Smooth muscle cell (in vitro differentiated cells): ENCODE results near the gene BMP7. TPM values are rescaled to one million over a fixed set of nuclear protein-coding genes. Genes with fewer than 3 reads are reported as not detected.

Experiments used
- DNase-seq: peaks from one replicate; lab custom pipeline; 2025; ENCODE audit not compliant: unreplicated experiment; lab: John Stamatoyannopoulos, UW
- H2AFZ ChIP-seq: fragments of 200-600 bp; sonication (generic); 2 replicates; pipeline ENCODE4 v1.6.0; 2016; ENCODE audit warnings: antibody characterized with exemption, low read depth, mild to moderate bottlenecking
- H3F3A ChIP-seq: fragments of 200-600 bp; sonication (generic); 2 replicates; pipeline ENCODE4 v1.6.0; 2017; ENCODE audit warnings: antibody characterized with exemption, low read depth
- H3K27ac ChIP-seq: fragments of 200-600 bp; sonication (generic); 2 replicates; pipeline ENCODE4 v1.5.1; 2016; ENCODE audit warnings: low read depth, mild to moderate bottlenecking
- H3K27me3 ChIP-seq: fragments of 200-600 bp; sonication (generic); 2 replicates; pipeline ENCODE4 v1.6.1; 2016; ENCODE audit warnings: low read depth, mild to moderate bottlenecking
- H3K36me3 ChIP-seq: fragments of 200-600 bp; sonication (generic); 2 replicates; pipeline ENCODE4 v1.5.1; 2016; ENCODE audit warnings: low read depth
- H3K4me1 ChIP-seq: fragments of 200-600 bp; sonication (generic); 2 replicates; pipeline ENCODE4 v1.5.1; 2016; ENCODE audit warnings: low read depth
- H3K4me2 ChIP-seq: fragments of 200-600 bp; sonication (generic); 2 replicates; pipeline ENCODE4 v1.6.0; 2016; ENCODE audit warnings: mild to moderate bottlenecking
- H3K4me3 ChIP-seq: fragments of 200-600 bp; sonication (generic); 2 replicates; pipeline ENCODE4 v1.5.1; 2016; ENCODE audit warnings: mild to moderate bottlenecking
- H3K79me2 ChIP-seq: fragments of 200-600 bp; sonication (generic); 2 replicates; pipeline ENCODE4 v1.6.0; 2016; ENCODE audit warnings: low read depth, mild to moderate bottlenecking
- H3K9ac ChIP-seq: fragments of 200-600 bp; sonication (generic); 2 replicates; pipeline ENCODE4 v1.6.0; 2016; ENCODE audit warnings: low read depth
- H3K9me3 ChIP-seq: fragments of 200-600 bp; sonication (generic); replicated peaks from 2 replicates; pipeline ENCODE4 v1.5.1; 2016; ENCODE audit warnings: low read depth
- H4K20me1 ChIP-seq: fragments of 200-600 bp; sonication (generic); 2 replicates; pipeline ENCODE4 v1.6.0; 2016; ENCODE audit warnings: low read depth
- WGBS: methylation state at CpG from one replicate; pipeline ENCODE4 v1.1.7; 2016; ENCODE audit warnings: low lambda C conversion rate; 5-methylcytosine and 5-hydroxymethylcytosine counted together
- polyA plus RNA-seq: library from polyadenylated mRNA; unstranded; fragments of >200 nt; fragmentation: Nextera tagmentation; extraction: Ambion mirVana; gene quantifications from 2 replicates; pipeline ENCODE4 v1.2.1, GENCODE V29; 2016
- total RNA-seq: library from RNA; depleted of rRNA; stranded (reverse); fragments of >200 nt; gene quantifications from 2 replicates; pipeline ENCODE4 v1.2.3, GENCODE V29; 2014
- TF ChIP-seq, protein P1 (sequence below): fragments of 200-600 bp; sonication (generic); IDR thresholded peaks from 2 replicates; pipeline ENCODE4 v1.5.1; 2017; ENCODE audit warnings: borderline replicate concordance, mild to moderate bottlenecking, antibody characterized with exemption; ENCODE audit not compliant: insufficient read depth, poor library complexity, severe bottlenecking

BMP7 gene
- total and polyA plus RNA-seq, 2 experiments from 2014 or later: 18.1 to 28.3 TPM

DNA sequence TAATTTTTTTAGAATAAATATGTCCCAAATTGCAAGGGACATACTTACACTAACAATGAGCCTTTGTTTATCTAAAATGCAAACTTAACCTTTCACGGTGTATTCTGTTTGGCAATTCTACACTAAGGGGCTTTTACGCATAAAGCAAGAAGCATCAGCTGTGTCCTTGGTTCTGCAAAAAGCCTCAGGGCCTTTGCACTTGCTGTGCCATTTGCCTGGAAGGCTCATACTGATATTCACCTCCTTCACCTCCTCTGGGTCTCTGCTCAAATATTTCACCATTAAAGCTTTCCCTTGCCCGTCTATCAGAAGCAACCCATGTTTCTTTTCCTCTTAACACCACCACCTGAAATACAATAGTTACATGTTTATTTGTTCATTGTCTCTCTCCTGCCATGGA lies 8.9 kb upstream of the BMP7 start:
- Histone ChIP-seq H3F3A (peaks cover 10% of the 10 kb centered on the region), H2AFZ (no peak overlapping the region), H3K4me3 (no peak overlapping the region), H3K36me3 (no peaks in the 10 kb centered on the region), H3K4me1 (peaks cover 3% of the 10 kb centered on the region), H3K27ac (no peak overlapping the region), H3K27me3 (no peaks in the 10 kb centered on the region), H3K79me2 (no peaks in the 10 kb centered on the region), H4K20me1 (no peaks in the 10 kb centered on the region), H3K9ac (no peak overlapping the region), H3K4me2 (no peak overlapping the region), H3K9me3 (no peaks in the 10 kb centered on the region)
- 91% methylated on average over 3 of the region's 3 CpGs for WGBS
- no peak for DNase-seq
- TF ChIP-seq, protein P1, sequence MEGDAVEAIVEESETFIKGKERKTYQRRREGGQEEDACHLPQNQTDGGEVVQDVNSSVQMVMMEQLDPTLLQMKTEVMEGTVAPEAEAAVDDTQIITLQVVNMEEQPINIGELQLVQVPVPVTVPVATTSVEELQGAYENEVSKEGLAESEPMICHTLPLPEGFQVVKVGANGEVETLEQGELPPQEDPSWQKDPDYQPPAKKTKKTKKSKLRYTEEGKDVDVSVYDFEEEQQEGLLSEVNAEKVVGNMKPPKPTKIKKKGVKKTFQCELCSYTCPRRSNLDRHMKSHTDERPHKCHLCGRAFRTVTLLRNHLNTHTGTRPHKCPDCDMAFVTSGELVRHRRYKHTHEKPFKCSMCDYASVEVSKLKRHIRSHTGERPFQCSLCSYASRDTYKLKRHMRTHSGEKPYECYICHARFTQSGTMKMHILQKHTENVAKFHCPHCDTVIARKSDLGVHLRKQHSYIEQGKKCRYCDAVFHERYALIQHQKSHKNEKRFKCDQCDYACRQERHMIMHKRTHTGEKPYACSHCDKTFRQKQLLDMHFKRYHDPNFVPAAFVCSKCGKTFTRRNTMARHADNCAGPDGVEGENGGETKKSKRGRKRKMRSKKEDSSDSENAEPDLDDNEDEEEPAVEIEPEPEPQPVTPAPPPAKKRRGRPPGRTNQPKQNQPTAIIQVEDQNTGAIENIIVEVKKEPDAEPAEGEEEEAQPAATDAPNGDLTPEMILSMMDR: no peak

DNA sequence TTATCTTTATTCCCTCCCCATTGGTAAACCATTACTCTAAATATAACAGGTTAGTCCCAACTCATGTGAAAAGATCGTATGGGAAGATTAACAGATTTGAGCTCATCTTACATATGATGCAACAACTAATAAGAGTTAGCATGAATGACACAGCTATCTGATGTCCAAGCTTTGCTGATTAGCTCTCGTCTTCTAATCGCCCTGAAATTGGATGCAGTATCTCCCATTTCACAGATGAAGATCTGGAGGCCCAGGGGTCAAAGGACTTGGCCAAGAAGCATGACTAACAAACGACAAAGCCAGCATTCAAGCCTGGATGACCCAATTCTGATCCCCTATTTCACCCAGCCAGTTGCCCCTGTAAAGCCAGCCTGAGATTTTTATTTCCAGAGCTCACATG lies 8.4 kb upstream of the BMP7 start:
- H3K9ac ChIP-seq: no peak overlapping the region
- TF ChIP-seq, protein P1: no peak
- H3K27me3 ChIP-seq: no peaks in the 10 kb centered on the region
- H3F3A ChIP-seq: peaks cover 10% of the 10 kb centered on the region
- 66% methylated on average over 4 of the region's 4 CpGs for WGBS
- no peak for DNase-seq
- no peaks in the 10 kb centered on the region for H3K36me3 ChIP-seq
- no peaks in the 10 kb centered on the region for H3K4me1 ChIP-seq
- H3K27ac ChIP-seq: no peak overlapping the region
- H2AFZ ChIP-seq: no peak overlapping the region
- no peak overlapping the region for H3K4me2 ChIP-seq
- H3K79me2 ChIP-seq: no peaks in the 10 kb centered on the region
- no peaks in the 10 kb centered on the region for H4K20me1 ChIP-seq
- no peak overlapping the region for H3K4me3 ChIP-seq
- no peaks in the 10 kb centered on the region for H3K9me3 ChIP-seq

DNA sequence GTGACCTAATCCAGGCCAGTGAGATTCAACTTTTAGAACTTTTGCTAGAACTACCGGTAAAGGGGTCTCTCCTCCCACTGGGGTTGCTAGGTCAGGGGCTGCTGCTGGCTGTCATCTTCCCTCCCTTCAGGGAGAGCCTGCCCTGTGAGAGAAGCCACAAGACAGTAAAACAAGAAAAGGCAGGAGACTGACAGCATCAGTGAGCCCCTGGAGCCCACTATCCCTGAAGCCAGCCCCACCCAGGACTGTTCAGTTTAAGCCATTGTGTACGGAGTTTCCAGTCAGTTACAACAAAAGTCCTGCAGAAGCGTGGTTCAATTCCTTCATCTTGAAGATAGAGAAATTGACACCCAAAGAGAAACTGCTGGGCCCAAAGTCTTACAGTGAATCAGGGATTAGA lies 7.9 kb upstream of the BMP7 start:
- H3K9me3 ChIP-seq: no peaks in the 10 kb centered on the region
- H3K27me3 ChIP-seq: no peaks in the 10 kb centered on the region
- H3K9ac ChIP-seq: no peak overlapping the region
- no peak overlapping the region for H3K4me3 ChIP-seq
- no peak for DNase-seq
- no peak overlapping the region for H3K27ac ChIP-seq
- peaks cover 10% of the 10 kb centered on the region for H3F3A ChIP-seq
- H2AFZ ChIP-seq: no peak overlapping the region
- no peaks in the 10 kb centered on the region for H3K36me3 ChIP-seq
- no peaks in the 10 kb centered on the region for H4K20me1 ChIP-seq
- no peaks in the 10 kb centered on the region for H3K79me2 ChIP-seq
- no peaks in the 10 kb centered on the region for H3K4me1 ChIP-seq
- 87% methylated on average over 3 of the region's 3 CpGs for WGBS
- TF ChIP-seq, protein P1: no peak
- H3K4me2 ChIP-seq: no peak overlapping the region

DNA sequence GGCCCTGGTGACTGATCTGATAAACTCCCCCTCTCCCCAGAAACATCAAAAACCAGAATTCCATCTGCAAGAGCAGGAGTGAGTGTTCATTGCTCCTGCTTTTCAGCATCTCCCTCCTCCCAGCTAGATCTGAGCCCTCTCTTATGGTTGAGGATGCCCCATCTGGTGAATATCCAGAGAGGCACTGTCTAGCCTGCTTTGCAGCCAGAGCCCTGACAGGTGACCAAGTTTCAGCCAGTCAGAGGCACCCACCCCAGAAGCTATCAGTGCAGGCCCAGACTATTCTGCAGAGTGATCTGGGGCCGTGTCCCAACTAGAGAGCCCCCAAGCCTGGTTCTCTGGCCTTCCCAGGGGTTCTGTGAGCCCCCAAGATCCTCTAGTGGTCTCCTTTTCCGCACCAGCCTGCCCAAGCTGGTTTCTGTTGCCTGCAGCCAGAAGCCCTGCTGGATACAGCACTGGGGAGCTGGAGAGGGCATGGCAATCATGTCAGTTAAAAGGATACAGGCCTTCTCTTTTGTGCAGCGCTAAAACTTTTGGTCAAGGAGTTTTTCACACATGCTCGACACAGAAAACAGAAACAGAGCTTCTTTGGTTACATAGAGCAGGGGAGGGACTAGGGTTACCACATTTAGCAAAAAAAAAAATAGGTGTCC lies 6.6 kb upstream of the BMP7 start:
- no peak for DNase-seq
- no peak overlapping the region for H3K4me2 ChIP-seq
- no peak overlapping the region for H3K27ac ChIP-seq
- H3F3A ChIP-seq: peaks cover 10% of the 10 kb centered on the region
- no peaks in the 10 kb centered on the region for H4K20me1 ChIP-seq
- 77% methylated on average over 4 of the region's 4 CpGs for WGBS
- H2AFZ ChIP-seq: no peak overlapping the region
- H3K79me2 ChIP-seq: no peaks in the 10 kb centered on the region
- no peaks in the 10 kb centered on the region for H3K9me3 ChIP-seq
- H3K9ac ChIP-seq: no peak overlapping the region
- no peaks in the 10 kb centered on the region for H3K36me3 ChIP-seq
- H3K27me3 ChIP-seq: no peaks in the 10 kb centered on the region
- TF ChIP-seq, protein P1: no peak
- H3K4me3 ChIP-seq: no peak overlapping the region
- no peaks in the 10 kb centered on the region for H3K4me1 ChIP-seq
